Skeletal muscle satellite cell (primary cell): ENCODE results near the gene CIAO3.

ENCODE experiments used
- H3K27me3 ChIP-seq: 2 replicates; pipeline ENCODE4 v1.7.0; 2013; ENCODE audit warnings: low read length; ENCODE audit not compliant: control insufficient read depth, insufficient read depth
- H3K36me3 ChIP-seq: 2 replicates; pipeline ENCODE4 v1.7.0; 2013; ENCODE audit warnings: mild to moderate bottlenecking, control low read depth, low read length; ENCODE audit not compliant: insufficient read depth
- H3K4me1 ChIP-seq: 2 replicates; pipeline ENCODE4 v1.7.0; 2013; ENCODE audit warnings: low read length; ENCODE audit not compliant: control insufficient read depth, insufficient read depth
- H3K4me2 ChIP-seq: 2 replicates; pipeline ENCODE4 v1.7.0; 2013; ENCODE audit warnings: mild to moderate bottlenecking, low read length
- H3K4me3 ChIP-seq: 2 replicates; pipeline ENCODE4 v1.7.0; 2013; ENCODE audit warnings: low read length
- H3K9ac ChIP-seq: 2 replicates; pipeline ENCODE4 v1.7.0; 2013; ENCODE audit warnings: mild to moderate bottlenecking, low read depth, low read length, moderate library complexity
- H3K9me3 ChIP-seq: replicated peaks from 2 replicates; pipeline ENCODE4 v1.7.0; 2013; ENCODE audit warnings: mild to moderate bottlenecking, control low read depth, low read length

Gene CIAO3

DNA sequence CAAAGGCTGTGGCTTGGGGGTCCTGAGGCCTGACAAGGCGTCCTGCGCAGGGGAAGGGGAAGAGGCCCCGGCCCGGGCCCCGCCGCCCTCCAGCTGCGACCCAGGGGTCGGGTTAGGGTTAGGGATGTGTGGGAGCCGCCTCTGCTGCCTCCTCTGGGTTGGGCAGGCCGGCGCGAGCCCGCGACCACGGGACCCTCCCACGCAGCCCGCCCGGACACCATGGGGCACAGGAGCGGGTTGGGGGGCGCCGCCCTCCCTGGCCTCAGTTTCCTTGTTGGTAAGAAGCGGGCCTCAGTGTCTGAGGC is 386 bp downstream of the CIAO3 start:
- Histone ChIP-seq H3K36me3 (peaks cover 15% of the 10 kb centered on the region), H3K9me3 (no peaks in the 10 kb centered on the region), H3K27me3 (no peaks in the 10 kb centered on the region), H3K4me2 (peak overlapping the region; percentile 91), H3K4me3 (peak overlapping the region; percentile 98), H3K4me1 (peaks cover 11% of the 10 kb centered on the region), H3K9ac (peak overlapping the region; percentile 96)

DNA sequence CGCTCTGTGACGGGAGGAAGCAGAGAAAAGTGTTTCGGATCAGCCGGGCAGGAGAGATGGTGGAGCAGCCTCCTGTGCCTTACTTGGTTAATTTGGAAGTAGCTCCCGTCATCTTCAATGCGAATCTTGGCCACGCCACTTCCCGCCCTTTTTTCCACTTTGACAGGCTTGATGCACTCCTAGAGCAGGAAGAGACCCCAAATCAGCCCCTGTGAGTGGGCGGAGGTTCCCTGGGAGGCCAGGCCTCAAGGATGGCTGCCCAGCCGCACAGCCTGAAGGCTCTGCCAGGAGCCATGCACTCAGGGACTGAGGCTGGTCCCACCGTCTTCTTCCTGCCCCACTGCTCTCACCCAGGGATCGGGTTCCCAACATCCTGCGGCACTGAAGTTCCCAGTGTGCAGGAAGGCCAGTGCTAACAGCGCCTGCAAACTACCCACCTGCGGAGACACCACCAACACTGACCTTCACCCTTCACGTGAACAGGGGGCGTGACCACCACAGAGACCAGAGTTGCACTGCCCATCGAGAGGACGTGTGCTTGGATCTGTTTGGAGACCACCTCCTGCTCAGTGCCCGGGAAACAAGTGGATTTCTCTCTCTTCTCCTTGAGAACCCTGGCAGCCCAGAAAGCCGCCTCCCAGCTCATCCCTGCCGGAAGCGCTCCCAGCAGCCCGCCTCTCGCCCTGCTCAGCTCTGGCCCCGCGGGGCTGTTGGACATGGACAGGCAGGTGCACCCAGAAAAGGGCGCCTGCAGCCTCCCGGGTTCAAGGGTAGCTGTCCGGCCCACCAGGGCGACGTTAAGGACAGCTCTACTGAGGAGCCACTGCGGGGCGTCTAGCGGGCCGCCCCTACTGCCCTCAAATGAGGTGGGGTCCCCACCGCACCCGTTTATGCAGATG is 988 bp downstream of the CIAO3 start:
- Histone ChIP-seq H3K4me1 (peaks cover 11% of the 10 kb centered on the region), H3K9ac (peak overlapping the region; percentile 96), H3K36me3 (peaks cover 15% of the 10 kb centered on the region), H3K9me3 (no peaks in the 10 kb centered on the region), H3K27me3 (no peaks in the 10 kb centered on the region), H3K4me2 (peak overlapping the region; percentile 91), H3K4me3 (peak overlapping the region; percentile 98)

DNA sequence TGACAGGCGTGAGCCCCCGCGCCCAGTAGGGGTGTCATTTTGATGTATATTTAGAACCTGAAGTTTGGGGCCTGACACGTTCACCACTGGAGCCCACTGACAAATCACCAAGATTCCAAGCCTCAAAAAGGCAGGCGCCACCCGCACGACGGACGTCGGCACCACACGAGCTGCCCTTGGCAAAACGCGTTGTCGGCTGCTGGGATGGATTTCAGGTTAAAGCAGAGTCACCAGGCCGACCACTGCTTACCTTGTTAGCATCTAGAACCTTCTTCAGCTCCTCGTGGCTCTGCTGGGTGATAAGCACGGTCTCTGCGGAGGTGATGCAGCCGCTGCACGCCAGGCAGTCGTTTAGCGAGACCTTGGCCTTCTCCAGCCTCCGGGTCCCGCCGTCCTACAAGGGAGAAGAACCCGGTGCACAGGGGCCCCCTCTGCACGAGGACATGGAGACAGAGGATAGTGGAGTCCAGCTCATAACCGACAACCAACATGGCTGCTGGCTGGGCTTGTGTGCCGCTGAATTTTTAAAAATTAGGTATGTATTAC is 3.8 kb downstream of the CIAO3 start:
- H3K27me3 ChIP-seq: no peaks in the 10 kb centered on the region
- no peak overlapping the region for H3K9ac ChIP-seq
- H3K36me3 ChIP-seq: peaks cover 31% of the 10 kb centered on the region
- H3K9me3 ChIP-seq: no peaks in the 10 kb centered on the region
- no peak overlapping the region for H3K4me2 ChIP-seq
- peaks cover 11% of the 10 kb centered on the region for H3K4me1 ChIP-seq
- H3K4me3 ChIP-seq: no peak overlapping the region

DNA sequence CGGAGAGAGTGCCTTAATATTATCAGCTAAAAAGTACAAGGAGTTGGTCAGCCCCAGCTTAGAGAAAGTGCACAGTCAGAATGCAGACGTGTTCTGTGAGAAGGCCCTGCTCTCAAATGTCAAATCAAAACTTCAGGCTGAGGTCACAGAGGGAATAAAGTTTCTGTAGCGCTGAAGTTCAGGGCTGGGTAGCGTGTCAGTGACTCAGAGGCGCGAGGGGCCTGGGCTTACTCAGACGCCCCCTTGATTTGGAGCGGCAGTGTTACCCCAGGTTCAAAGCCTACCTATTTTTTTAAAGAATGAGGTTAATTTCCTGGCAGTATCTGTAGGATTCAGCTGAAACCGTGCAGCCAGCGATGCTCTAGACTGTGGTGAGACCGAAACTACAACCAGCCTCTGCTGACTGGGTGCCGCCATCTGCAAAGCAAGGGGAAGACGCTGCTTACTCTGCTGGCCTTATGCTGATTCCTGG is 4.8 kb downstream of the CIAO3 start:
- Histone ChIP-seq H3K9me3 (no peaks in the 10 kb centered on the region), H3K9ac (no peak overlapping the region), H3K4me3 (no peak overlapping the region), H3K27me3 (no peaks in the 10 kb centered on the region), H3K4me1 (peaks cover 7% of the 10 kb centered on the region), H3K4me2 (no peak overlapping the region), H3K36me3 (peaks cover 31% of the 10 kb centered on the region)

DNA sequence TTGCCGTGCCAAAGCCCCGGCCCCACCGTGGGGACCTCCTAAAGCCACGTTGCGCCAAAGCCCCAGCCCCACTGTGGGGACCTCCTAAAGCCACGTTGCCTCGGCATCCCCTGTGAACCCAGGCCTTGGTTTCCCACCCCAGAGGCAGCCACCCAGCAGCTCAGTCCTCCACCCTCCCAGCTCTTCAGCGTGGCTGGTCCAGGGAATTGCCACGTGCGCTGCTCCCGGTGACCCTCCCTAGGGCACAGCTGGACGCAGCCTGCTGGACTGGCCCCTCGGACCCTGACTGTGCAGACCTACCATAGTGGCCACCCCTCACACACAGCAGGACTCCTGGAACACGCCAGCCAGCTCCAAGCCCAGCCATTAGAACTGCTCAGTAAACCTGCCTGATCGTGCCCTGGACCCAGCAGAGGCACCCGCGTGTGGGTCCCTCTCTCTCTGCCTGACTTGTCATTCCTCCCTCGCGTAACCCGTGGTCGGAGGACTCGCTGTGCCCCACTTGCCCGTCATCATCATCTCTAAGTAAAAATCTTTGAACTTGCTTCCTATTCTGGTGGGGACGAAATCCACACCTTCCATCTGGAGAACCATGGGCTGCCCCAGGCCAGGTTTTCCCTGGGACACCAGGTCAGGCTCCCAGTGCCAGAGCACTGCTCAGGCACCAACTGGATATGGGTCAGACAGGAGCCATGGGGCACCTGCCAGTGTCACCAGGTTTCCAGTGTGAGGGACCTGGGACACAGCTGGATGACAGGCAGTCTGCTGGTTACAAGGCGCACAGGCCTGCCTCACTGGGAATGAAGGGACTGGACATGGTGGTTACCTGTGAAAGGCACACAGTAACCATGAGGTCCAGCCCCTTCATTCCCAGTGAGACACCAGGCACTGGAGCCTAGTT is 5.6 kb downstream of the CIAO3 start:
- Histone ChIP-seq H3K36me3 (peaks cover 31% of the 10 kb centered on the region), H3K4me3 (no peak overlapping the region), H3K9ac (no peak overlapping the region)

DNA sequence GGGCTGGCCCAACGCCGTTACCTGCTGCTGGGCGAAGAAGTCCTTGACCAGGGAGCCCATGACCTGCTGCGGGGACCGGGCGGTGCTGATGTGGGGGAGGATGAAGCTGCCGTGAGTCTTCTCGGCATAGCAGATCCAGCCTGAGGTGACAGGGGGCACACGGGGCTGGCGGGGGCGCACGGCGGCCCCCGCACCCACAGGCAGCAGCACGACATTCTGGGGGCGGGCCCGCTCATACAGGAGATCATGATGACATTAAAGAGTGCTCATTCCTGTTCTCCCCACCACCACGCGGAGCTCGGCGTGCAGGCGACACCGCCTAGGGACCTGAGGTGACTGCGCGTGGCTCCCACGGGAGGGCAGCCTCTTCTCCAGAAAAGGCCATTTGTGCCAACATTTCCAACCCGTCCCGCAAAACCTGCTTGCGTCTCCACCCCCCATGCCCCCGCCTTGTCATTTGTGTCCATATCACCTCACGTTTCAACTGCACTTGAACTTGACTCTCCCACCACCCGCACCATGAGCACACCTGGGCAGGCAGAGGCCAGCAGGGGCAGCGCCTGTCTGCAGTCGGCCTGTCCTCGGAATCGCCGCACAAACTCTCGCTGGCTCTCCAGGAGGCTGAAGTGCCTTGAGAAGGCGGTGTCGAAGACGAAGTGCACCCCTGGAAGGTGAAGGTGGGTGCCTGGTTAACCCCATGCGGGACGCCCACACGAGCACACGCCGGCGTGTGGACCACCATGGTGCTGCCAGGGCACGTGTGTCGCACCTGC is 6.4 kb downstream of the CIAO3 start:
- no peak overlapping the region for H3K4me3 ChIP-seq
- no peak overlapping the region for H3K4me2 ChIP-seq
- no peaks in the 10 kb centered on the region for H3K9me3 ChIP-seq
- H3K36me3 ChIP-seq: peaks cover 36% of the 10 kb centered on the region
- H3K4me1 ChIP-seq: no peaks in the 10 kb centered on the region
- no peak overlapping the region for H3K9ac ChIP-seq
- no peaks in the 10 kb centered on the region for H3K27me3 ChIP-seq

More for the DNA sequence above, 5.6 kb downstream of the CIAO3 start:
- Histone ChIP-seq H3K27me3 (no peaks in the 10 kb centered on the region), H3K4me1 (peaks cover 7% of the 10 kb centered on the region), H3K9me3 (no peaks in the 10 kb centered on the region), H3K4me2 (no peak overlapping the region)

DNA sequence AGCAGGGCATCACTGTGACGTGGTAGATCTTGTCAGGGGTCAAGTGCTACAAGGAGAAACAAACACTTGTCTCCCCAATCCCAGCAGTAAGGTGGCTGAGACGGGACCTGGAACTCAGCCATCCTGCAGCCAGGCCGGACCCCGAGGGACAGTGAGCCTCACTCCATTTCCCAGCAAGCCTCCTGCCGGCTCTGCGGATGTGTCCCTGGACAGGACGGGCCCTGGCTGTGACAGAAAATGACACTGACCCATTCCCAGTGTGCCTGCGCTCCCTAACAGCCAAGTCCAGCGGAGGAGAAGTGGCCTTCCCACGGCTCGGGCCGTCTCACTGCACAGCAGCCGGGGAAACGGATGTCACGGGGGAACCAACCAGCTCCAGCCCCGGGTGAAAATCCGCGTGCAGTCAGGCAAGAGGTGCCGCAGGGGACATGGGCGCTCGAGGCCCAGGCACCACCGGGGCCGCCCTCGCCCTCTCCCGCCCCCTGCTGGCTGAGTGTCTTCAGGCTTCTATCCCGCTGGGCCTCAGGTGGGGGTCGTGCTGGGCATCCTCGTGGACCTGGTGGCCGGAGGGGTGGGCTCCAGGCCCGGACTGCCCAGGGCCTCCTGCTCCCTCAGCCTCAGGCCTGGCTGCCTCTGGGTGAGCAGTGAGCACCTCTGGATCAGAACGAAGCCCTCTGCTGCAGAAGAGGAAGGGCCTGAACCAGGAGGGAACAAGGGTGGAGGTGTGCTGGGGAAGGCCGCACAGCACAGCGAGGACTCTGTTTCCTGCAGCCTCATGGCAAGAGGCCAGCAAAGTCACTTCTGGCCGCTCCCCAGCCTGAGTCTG is 7.2 kb downstream of the CIAO3 start:
- Histone ChIP-seq H3K27me3 (no peaks in the 10 kb centered on the region), H3K36me3 (peaks cover 36% of the 10 kb centered on the region), H3K9me3 (no peaks in the 10 kb centered on the region), H3K4me2 (no peak overlapping the region), H3K4me3 (no peak overlapping the region), H3K9ac (no peak overlapping the region), H3K4me1 (peaks cover under 1% of the 10 kb centered on the region)

DNA sequence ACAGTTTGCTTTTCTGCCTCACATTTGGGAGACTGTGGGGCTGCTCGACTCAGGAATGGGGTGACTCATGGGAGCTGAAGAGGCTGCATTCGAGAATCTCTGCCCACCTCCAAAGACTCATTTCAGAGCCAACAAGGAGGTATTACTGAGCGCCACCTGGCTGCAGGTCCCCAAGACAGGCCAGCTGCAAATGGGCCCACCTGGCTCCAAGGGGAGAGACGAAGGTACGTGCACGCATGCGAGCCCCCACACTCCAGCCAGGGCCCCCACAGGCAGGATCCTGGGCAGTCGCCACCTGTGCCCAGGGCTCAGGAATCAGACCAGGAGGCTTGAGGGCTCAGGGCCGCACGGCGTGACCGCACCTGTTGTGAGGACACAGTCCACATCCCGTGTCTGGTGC is 7.9 kb downstream of the CIAO3 start:
- H3K27me3 ChIP-seq: no peaks in the 10 kb centered on the region
- H3K9ac ChIP-seq: no peak overlapping the region
- no peaks in the 10 kb centered on the region for H3K9me3 ChIP-seq
- H3K4me2 ChIP-seq: no peak overlapping the region
- peaks cover 3% of the 10 kb centered on the region for H3K4me1 ChIP-seq
- H3K36me3 ChIP-seq: peaks cover 36% of the 10 kb centered on the region
- H3K4me3 ChIP-seq: no peak overlapping the region

DNA sequence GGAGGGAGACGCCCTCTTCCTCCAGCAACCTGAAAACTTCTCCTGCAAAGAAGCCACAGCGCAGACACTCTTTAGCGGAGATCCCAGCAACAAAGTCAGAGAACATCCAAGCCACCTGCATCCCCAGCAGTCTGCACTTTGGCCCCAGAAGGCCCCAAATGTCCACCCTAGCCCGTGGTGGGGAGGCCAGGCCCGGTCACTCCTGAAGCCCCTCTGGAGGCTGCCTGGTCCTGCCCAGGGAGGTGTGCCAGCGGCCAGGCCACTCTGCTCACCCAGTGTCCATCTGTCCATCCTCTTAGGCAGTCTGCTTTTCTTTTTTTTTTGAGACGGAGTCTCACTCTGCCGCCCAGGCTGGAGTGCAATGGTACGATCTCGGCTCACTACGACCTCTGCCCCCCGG is 8.5 kb downstream of the CIAO3 start:
- Histone ChIP-seq H3K9me3 (no peaks in the 10 kb centered on the region), H3K27me3 (no peaks in the 10 kb centered on the region), H3K4me1 (peaks cover 8% of the 10 kb centered on the region), H3K4me2 (no peak overlapping the region), H3K9ac (no peak overlapping the region), H3K36me3 (peaks cover 30% of the 10 kb centered on the region), H3K4me3 (no peak overlapping the region)

DNA sequence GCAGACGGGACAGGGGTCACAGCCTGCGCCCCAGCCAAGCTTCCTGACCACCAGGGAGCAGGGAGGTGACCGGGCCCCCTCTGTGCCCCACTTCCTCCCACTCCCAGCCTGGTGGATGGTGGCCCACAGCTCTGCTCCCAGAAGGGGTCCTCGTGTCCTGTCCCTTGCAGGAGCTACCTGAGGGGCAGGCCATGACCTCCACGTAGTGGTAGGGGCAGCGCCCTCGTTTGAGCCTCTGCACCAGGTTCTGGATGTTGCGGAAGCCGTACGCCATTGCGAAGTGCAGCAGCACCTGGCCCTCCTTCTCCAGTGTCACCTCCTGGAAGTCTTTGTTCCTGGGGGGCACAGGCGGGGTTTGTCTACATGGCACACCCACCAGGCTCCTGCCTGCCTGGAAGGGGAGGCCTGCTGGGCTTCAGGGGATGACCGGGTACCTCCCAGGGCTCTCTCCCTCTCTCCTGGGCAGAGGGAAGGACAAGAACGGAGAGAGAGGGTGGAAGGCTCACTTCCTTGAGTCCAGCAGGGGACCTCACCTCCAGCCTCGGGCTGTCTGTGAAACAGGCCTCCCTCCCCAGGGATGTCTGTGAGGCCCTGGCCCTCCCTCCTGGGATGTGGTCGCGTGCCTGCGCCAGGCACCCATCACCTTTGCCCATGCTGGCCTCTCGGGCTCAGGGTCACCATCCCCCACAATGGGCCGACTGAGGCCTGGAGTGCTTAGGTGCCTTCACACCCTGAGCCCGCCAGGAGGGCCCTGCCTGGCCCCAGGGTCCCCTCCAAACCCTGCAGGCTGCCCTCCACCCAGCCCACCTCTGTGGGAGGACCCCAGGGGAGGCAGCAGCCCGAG is 9.9 kb downstream of the CIAO3 start:
- H3K4me2 ChIP-seq: no peak overlapping the region
- peaks cover 14% of the 10 kb centered on the region for H3K4me1 ChIP-seq
- H3K36me3 ChIP-seq: peaks cover 22% of the 10 kb centered on the region
- H3K9ac ChIP-seq: no peak overlapping the region
- H3K27me3 ChIP-seq: no peaks in the 10 kb centered on the region
- H3K9me3 ChIP-seq: no peaks in the 10 kb centered on the region
- H3K4me3 ChIP-seq: no peak overlapping the region
